MV-4-11 (cell line): ENCODE results near the gene KMT2B.

Experiments
- DNase-seq: peaks from one replicate; lab custom pipeline; 2025; lab: John Stamatoyannopoulos, UW

KMT2B gene

GRCh38 chr19:35777961-35778360 is 60.2 kb downstream of the KMT2B start:
- DNase-seq, result no peak

- DNase-seq, result no peak
Observed at GRCh38 chr19:35779033-35779432, 61.2 kb downstream of the KMT2B start.

- DNase-seq, result no peak
Observed at GRCh38 chr19:35780058-35780457, 62.3 kb downstream of the KMT2B start.

GRCh38 chr19:35780717-35781116 is 62.9 kb downstream of the KMT2B start:
- no peak for DNase-seq

GRCh38 chr19:35781650-35782049 is 63.8 kb downstream of the KMT2B start:
- DNase-seq, result no peak

- DNase-seq, result no peak
Observed at GRCh38 chr19:35782589-35782988, 64.8 kb downstream of the KMT2B start.

- no peak for DNase-seq
Observed at GRCh38 chr19:35783469-35784434, 65.9 kb downstream of the KMT2B start.

GRCh38 chr19:35784503-35785338 is 66.9 kb downstream of the KMT2B start:
- DNase-seq, result no peak

GRCh38 chr19:35785339-35785627 is 67.5 kb downstream of the KMT2B start:
- DNase-seq, result no peak

- DNase-seq, result no peak
Observed at GRCh38 chr19:35786299-35787160, 68.7 kb downstream of the KMT2B start.

GRCh38 chr19:35787227-35787799 is 69.5 kb downstream of the KMT2B start:
- DNase-seq, result no peak
